Lung microvascular endothelial cell (primary cell): ENCODE measurements around the gene ZNF740. TPM values are rescaled to one million over a fixed set of nuclear protein-coding genes. Genes with fewer than 3 reads are reported as not detected.
A peak's percentile ranks its signal among the peaks of the same experiment; 100 is the strongest.
"Not testable (repeated sequence)": the region's sequence is repeated elsewhere in the genome, so short reads cannot be mapped to it uniquely, and the experiment has no call there.

Experiments
- DNase-seq, 2 donors: peaks; one replicate each; pipeline versions ENCODE4 v3.0.0 to v3.0.0-alpha.2; 2010; ENCODE audit warnings: low read depth in 2 of 2
- total RNA-seq: library from RNA; depleted of rRNA; stranded (reverse); fragments of >200 nt; gene quantifications from 2 replicates; pipeline ENCODE4 v1.2.1, GENCODE V29; 2014

ZNF740 gene
- total RNA-seq, 1 donor from 2014 or later, result 12.1 TPM

DNA sequence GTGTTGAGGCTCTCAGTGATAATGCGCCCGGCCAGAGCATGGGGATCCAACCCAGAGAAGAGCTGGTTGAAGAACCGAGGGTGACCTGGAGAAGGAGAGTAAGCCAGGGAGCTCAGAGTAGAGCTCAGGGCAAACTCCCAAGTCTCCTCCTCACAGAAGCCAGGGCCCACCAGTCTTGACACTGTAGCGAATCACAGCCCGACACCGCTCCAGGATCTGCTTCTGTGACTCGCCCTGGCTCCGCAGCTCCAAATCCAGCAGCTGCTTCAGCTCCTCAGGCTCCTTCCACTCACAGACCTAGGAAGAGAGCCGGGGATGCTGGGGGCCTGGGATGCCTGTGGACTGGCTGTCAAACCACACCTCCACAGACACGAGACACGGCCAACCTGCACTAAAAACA, 8.2 kb upstream of the ZNF740 start:
- no peak for DNase-seq

- no peak for DNase-seq
These were observed 7.3 kb upstream of the ZNF740 start for GRCh38 chr12:53173085-53173715.

DNA sequence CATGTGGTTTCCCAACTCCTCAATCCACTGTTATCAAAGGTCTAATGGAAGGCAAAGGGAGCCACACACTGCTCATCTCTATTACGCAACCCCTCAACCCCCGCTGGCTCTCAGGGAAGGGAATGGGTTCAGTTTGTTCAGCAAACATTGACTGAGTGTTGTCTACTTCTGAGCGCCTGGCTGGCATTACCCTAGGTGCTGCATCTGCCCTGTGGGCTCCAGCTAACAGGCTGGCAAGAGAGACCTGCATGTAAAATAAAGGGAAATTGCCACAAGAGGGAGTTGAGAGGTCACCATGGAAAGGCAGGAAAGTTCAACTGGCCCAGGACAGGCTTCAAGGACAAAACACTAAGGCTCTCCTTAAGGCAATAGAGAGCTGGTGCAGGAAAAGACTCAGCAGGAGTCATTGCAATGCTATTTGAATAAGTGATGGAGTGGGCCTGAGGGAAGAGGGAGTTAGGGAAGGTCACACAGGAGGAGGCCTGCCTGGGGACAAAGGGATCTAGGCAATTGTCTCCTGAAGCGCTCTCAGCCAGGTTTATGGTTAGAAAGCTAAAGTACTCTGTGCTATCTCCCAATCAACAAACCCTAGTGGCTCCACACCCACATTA, 5.5 kb upstream of the ZNF740 start:
- peak in 1 of 2 donors; percentile 44 for DNase-seq

GRCh38 chr12:53176750-53177149, 3.8 kb upstream of the ZNF740 start:
- DNase-seq, result no peak

DNA sequence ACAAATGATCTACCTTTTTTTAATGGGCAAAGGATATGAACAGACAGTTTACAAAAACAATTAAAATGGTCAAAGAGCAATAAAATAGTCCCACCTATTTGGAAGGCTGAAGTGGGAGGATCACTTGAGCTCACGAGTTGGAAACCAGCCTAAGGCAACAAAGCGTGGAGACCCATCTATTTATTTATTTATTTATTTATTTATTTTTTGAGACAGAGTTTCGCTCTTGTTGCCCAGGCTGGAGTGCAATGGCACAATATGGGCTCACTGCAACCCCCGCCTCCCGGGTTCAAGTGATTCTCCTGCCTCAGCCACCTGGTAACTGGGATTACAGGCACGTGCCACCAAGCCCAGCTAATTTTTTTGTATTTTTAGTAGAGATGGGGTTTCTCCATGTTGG, 3.1 kb upstream of the ZNF740 start:
- not testable (repeated sequence) for DNase-seq

- DNase-seq, result not testable (repeated sequence)
These were observed 1.7 kb upstream of the ZNF740 start for GRCh38 chr12:53178803-53179202.

- DNase-seq, result no peak
These were observed 769 bp upstream of the ZNF740 start for GRCh38 chr12:53179687-53180219.

DNA sequence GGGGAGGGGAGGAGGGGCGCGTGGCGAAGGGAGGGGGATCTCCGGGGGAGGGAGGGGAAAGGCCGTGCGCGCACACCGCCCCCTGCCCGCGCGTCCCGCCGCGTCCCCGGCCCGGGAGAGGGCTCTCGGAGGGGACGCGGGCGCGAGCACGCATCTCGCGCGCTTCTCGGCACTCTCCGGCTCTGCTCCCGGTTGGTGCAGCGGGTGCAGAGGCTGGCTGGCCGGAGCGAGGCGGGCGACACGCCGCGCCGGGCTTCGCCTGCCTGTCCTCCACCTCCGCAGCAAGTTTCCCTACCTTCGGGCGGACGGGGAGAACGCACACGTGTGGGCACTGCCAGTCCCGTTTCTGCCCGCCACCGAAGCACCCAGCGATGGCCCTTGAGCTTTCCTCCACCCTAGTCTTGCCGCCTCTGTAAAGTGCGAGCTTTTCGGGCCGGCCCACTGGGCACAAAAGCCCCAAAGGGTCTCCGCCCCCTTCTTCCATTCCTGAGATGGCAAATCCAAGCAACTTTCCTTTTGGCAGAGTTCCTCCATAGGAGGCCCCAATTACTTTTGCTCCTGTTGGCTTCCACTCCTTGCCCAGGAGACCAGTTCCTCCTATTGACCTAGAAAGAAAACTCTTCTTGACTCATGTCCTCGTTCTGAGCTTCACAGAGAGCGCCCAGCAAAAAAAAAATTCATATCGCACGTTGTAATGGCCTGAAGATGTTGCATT, 566 bp downstream of the ZNF740 start:
- DNase-seq, result peak; percentile 86 to 91

- DNase-seq, result no peak
These were observed 1.4 kb downstream of the ZNF740 start for GRCh38 chr12:53181935-53182334.

- no peak for DNase-seq
These were observed 2.4 kb downstream of the ZNF740 start for GRCh38 chr12:53182903-53183302.

GRCh38 chr12:53184828-53185227, 4.3 kb downstream of the ZNF740 start:
- no peak for DNase-seq

- no peak for DNase-seq
These were observed 5.1 kb downstream of the ZNF740 start for GRCh38 chr12:53185582-53186153.

- no peak for DNase-seq
These were observed 6.2 kb downstream of the ZNF740 start for GRCh38 chr12:53186745-53187144.

GRCh38 chr12:53187145-53187899, 6.8 kb downstream of the ZNF740 start:
- DNase-seq, result no peak

- DNase-seq, result peak; percentile 61 to 68
These were observed 9.7 kb downstream of the ZNF740 start for GRCh38 chr12:53190108-53190729.

- no peak for DNase-seq
These were observed 10.8 kb downstream of the ZNF740 start for GRCh38 chr12:53191096-53191884.

- DNase-seq, result no peak
These were observed 11.5 kb downstream of the ZNF740 start for GRCh38 chr12:53191885-53192530.

GRCh38 chr12:53192531-53193021, 12.1 kb downstream of the ZNF740 start:
- no peak for DNase-seq

DNA sequence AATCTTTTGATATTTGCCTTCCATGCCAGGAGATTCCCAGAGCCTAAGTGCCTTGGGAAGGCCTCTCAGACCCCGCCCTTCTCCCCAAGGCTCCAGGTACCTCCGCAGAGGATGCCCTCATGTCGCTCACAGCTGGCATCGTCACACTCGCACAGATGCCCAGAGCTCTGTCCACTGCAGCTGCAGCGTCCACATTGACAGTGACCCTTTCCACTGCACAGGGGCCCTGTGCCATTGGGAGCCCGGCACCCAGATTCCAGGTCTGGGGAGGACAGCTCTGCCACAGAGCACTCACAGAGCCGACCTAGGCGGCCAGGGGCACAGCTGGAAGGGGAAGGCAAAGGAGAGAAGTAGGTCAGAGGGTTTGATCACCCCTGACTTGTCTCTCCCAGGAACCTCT, 12.5 kb downstream of the ZNF740 start:
- no peak for DNase-seq
